OCI-LY3 (cell line): Measurements from ENCODE around the gene SCD5.

Experiments used
- H2AFZ ChIP-seq: fragments of 200-600, 300-600 bp; shearing (Covaris generic); 2 replicates; pipeline ENCODE4 v1.6.0; 2014; ENCODE audit warnings: antibody characterized with exemption, low read depth, low read length
- H3K27ac ChIP-seq: fragments of 200-600, 300-600 bp; sonication (generic); 2 replicates; pipeline ENCODE4 v1.5.1; 2014; ENCODE audit warnings: mild to moderate bottlenecking, low read length, moderate library complexity, mixed read lengths
- H3K27me3 ChIP-seq: fragments of 200-600, 300-600 bp; sonication (generic); 2 replicates; pipeline ENCODE4 v1.6.1; 2014; ENCODE audit warnings: low read depth, low read length, mixed read lengths
- H3K36me3 ChIP-seq: fragments of 200-600, 300-600 bp; sonication (generic); replicated peaks from 2 replicates; pipeline ENCODE3; 2014; ENCODE audit warnings: low read depth, low read length, mixed read lengths
- H3K4me1 ChIP-seq: fragments of 300-600, 200-600 bp; sonication (generic); 2 replicates; pipeline ENCODE4 v1.6.1; 2014; ENCODE audit warnings: low read length, mixed read lengths
- H3K4me2 ChIP-seq: fragments of 200-600, 300-600 bp; sonication (generic); 2 replicates; pipeline ENCODE4 v1.6.1; 2014; ENCODE audit warnings: low read length, mixed read lengths
- H3K4me3 ChIP-seq: fragments of 300-600, 200-600 bp; sonication (generic); 2 replicates; pipeline ENCODE4 v1.5.1; 2014; ENCODE audit warnings: antibody characterized with exemption, mild to moderate bottlenecking, low read length, moderate library complexity
- H3K79me2 ChIP-seq: fragments of 300-600, 200-600 bp; shearing (Covaris generic); 2 replicates; pipeline ENCODE4 v1.6.1; 2014; ENCODE audit warnings: mild to moderate bottlenecking, low read length, mixed read lengths
- H3K9ac ChIP-seq: fragments of 300-600, 200-600 bp; shearing (Covaris generic); 2 replicates; pipeline ENCODE4 v1.6.0; 2014; ENCODE audit warnings: mild to moderate bottlenecking, low read length, moderate library complexity
- H3K9me3 ChIP-seq: fragments of 200-600, 300-600 bp; shearing (Covaris generic); 2 replicates; pipeline ENCODE4 v1.6.1; 2014; ENCODE audit warnings: low read length, mixed read lengths; ENCODE audit not compliant: insufficient read depth
- H4K20me1 ChIP-seq: fragments of 200-600, 300-600 bp; sonication (generic); 2 replicates; pipeline ENCODE4 v1.6.1; 2016; ENCODE audit warnings: low read length, mixed read lengths; ENCODE audit not compliant: insufficient read depth
- EZH2phosphoT487 ChIP-seq: fragments of 200-600 bp; shearing (Covaris generic); IDR thresholded peaks from 2 replicates; pipeline ENCODE4 v1.6.1; 2018; ENCODE audit warnings: antibody characterized with exemption, mixed run types, low read depth
- TF ChIP-seq, protein P1 (sequence below): fragments of 200-600, 300-600 bp; sonication (generic); IDR thresholded peaks from 2 replicates; pipeline ENCODE4 v1.5.1; 2014; ENCODE audit warnings: antibody characterized with exemption, low read length, low read depth

The SCD5 gene

DNA sequence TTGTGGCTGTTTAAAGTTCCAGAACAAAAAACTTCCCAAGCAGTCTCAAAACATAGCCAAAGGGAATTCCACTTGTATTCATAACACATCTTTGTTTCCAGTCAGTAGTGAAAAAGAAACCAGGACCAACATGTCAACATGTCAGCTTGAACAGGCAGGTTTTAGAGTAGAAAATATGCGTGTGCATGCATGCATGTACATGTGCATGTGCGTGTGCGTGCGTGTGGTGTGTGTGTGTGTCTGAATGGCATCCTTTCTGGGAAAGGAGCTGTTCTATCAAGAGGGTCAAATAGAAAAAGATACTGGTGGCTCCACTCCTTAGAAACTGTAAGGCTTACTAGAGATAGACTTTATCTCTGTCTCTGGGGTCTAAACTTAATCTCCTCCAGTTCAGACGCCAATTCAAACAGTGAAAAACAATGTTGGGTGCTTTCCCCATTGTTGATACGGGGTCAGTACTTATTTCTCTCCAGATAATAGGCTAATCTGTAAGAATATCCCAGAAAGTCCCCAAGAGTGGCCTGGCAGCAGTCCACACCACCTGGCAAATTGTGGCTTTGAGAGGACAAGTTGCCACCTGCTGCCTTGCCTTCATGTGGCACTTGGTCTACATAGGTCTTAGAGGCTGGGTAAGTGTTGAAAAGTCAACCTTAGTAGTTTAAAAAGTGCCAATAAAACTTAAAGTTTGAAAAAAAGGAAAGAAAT, 110.4 kb downstream of the SCD5 start:
- Histone ChIP-seq H2AFZ (no peak overlapping the region), H3K27ac (no peak overlapping the region), H4K20me1 (no peaks in the 10 kb centered on the region), H3K4me3 (no peak overlapping the region), H3K4me2 (no peak overlapping the region), H3K9ac (no peak overlapping the region), H3K36me3 (no peaks in the 10 kb centered on the region), H3K27me3 (no peaks in the 10 kb centered on the region), H3K9me3 (no peaks in the 10 kb centered on the region), H3K4me1 (peaks cover 7% of the 10 kb centered on the region), H3K79me2 (no peaks in the 10 kb centered on the region)
- no peak for TF ChIP-seq EZH2phosphoT487
- TF ChIP-seq, protein P1, sequence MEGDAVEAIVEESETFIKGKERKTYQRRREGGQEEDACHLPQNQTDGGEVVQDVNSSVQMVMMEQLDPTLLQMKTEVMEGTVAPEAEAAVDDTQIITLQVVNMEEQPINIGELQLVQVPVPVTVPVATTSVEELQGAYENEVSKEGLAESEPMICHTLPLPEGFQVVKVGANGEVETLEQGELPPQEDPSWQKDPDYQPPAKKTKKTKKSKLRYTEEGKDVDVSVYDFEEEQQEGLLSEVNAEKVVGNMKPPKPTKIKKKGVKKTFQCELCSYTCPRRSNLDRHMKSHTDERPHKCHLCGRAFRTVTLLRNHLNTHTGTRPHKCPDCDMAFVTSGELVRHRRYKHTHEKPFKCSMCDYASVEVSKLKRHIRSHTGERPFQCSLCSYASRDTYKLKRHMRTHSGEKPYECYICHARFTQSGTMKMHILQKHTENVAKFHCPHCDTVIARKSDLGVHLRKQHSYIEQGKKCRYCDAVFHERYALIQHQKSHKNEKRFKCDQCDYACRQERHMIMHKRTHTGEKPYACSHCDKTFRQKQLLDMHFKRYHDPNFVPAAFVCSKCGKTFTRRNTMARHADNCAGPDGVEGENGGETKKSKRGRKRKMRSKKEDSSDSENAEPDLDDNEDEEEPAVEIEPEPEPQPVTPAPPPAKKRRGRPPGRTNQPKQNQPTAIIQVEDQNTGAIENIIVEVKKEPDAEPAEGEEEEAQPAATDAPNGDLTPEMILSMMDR, result no peak

DNA sequence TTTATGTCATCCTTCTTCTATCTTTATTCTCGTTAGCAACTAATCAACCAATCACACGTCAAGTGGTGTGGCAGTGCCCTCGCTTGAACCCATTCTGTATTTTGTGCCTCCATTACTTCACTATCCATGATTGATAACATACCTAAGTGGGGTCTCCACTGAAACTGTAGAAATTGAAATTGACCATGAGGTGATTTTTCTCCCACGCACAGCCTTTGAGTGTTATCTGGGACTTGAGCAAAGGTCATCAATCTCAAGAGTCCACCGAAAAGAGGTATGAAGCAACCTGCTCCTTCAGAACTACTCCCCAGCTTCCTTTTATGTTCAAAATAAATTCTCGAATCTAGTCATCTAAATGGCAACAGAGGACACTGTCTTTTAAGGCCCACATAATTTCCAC, 111.1 kb downstream of the SCD5 start:
- Histone ChIP-seq H3K27ac (no peak overlapping the region), H3K4me2 (no peak overlapping the region), H3K4me1 (peaks cover 4% of the 10 kb centered on the region), H2AFZ (no peak overlapping the region), H3K9me3 (no peaks in the 10 kb centered on the region), H3K27me3 (no peaks in the 10 kb centered on the region), H3K9ac (no peak overlapping the region), H4K20me1 (no peaks in the 10 kb centered on the region), H3K4me3 (no peak overlapping the region), H3K79me2 (no peaks in the 10 kb centered on the region), H3K36me3 (no peaks in the 10 kb centered on the region)
- no peak for TF ChIP-seq EZH2phosphoT487
- TF ChIP-seq, protein P1, result no peak

DNA sequence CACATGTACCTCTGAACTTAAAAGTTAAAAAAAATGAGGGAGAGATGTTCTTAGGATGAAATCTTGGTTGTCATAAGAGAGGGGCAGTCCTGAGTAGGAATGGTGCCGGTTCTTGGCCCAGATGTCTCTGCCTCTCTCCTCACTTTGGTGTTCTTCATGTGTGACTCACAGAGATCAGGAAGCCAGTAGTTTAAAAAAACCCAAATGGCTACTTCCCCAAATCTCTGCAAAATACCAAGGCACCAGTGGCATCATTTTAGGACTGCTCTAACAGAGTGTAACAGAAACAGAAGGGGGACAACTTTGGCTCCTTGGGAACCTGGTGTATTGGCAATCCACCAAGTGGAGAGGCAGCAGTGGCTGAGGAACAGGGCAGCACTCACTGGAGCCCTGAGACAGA, 116.8 kb downstream of the SCD5 start:
- Histone ChIP-seq H2AFZ (no peak overlapping the region), H3K9ac (no peak overlapping the region), H3K4me2 (no peak overlapping the region), H4K20me1 (no peaks in the 10 kb centered on the region), H3K4me3 (no peak overlapping the region), H3K27ac (no peak overlapping the region), H3K36me3 (no peaks in the 10 kb centered on the region), H3K79me2 (no peaks in the 10 kb centered on the region), H3K4me1 (no peaks in the 10 kb centered on the region), H3K27me3 (no peaks in the 10 kb centered on the region), H3K9me3 (no peaks in the 10 kb centered on the region)
- no peak for TF ChIP-seq EZH2phosphoT487
- TF ChIP-seq, protein P1, result no peak

DNA sequence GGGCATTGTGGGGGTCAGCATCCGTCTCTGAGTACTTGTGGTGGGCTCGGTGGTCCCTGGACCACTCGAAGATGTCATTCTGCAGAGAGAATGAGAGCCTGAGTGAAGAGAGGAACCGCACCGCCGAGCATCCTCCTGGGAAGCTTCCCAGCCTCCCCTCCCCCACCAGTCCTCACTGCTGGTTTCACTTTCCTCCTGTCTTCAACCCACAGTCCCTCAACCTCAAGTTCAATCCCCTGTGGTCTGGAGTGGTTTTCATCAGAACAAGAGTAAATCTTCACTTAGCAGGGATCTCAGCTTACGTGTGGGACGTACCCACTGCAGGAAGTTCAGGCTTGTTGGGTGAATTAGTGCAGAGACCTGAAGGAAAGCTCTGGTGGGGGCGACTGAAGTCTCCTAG, 117.8 kb downstream of the SCD5 start:
- H3K27ac ChIP-seq, result no peak overlapping the region
- no peak overlapping the region for H2AFZ ChIP-seq
- no peak overlapping the region for H3K9ac ChIP-seq
- no peaks in the 10 kb centered on the region for H3K79me2 ChIP-seq
- no peaks in the 10 kb centered on the region for H3K36me3 ChIP-seq
- no peaks in the 10 kb centered on the region for H3K27me3 ChIP-seq
- H3K4me3 ChIP-seq, result no peak overlapping the region
- H3K9me3 ChIP-seq, result no peaks in the 10 kb centered on the region
- no peaks in the 10 kb centered on the region for H3K4me1 ChIP-seq
- H4K20me1 ChIP-seq, result no peaks in the 10 kb centered on the region
- TF ChIP-seq EZH2phosphoT487, result no peak
- TF ChIP-seq, protein P1, result no peak
- H3K4me2 ChIP-seq, result no peak overlapping the region
